GM19324 (cell line): ENCODE data around the gene HSPA9.

Experiments
- ATAC-seq: cut with Tn5 transposase; IDR thresholded peaks from one replicate; pipeline ENCODE4 v1.9.1; 2021; ENCODE audit warnings: mild to moderate bottlenecking, moderate library complexity; ENCODE audit not compliant: unreplicated experiment, low FRiP score

The HSPA9 gene

DNA sequence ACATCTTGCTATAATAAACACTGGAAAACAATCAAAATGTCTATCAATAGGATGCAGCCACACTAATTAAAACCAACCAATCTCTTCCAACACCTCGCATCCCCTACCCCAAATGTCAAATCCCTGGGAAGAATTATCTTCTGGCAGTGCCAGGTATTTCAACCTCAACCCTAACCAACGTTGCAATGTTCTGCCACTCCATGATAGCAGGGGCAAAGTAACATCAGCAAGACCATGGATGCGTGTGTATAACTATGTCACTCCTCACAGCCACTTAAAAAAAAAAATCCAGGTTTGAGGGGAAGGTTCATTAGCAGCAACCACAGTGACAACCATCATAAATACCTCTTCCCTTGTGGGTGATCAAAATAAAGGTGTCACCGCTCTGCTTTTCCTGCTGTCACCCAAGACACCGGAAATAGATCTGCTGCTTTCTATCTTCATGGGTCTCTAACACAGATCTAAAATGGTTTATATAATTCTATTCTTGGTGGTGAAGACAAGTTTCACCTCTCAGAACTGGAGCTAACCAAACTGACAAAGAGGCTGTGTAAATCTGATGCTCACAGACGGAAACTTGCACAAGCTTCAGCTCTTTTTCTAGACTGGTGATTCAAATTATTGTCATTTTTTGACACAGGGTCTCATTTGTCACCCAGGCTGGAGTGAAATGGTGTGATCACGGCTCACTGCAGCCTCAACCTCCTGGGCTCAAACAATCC, 9.9 kb downstream of the HSPA9 start:
- no peak for ATAC-seq

DNA sequence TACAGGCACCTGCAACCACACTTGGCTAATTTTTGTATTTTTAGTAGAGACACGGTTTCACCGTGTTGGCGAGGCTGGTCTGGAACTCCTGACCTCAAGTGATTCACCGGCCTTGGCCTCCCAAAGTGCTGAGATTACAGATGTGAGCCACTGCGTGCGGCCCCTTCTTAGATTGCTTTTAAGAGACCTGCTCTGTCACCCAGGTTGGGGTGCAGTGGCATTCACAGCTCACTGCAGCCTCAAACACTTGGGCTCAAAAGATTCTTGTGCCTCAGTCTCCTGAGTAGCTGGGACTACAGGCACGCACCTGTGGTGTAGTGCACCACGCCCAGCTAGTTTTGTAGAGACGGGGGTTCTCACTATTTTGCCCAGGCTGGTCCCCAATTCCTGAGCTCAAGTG, 11.0 kb downstream of the HSPA9 start:
- no peak for ATAC-seq

GRCh38 chr5:138563340-138564118, 11.7 kb downstream of the HSPA9 start:
- ATAC-seq: no peak

- no peak for ATAC-seq
Observed at GRCh38 chr5:138560971-138561370, 14.2 kb downstream of the HSPA9 start.

DNA sequence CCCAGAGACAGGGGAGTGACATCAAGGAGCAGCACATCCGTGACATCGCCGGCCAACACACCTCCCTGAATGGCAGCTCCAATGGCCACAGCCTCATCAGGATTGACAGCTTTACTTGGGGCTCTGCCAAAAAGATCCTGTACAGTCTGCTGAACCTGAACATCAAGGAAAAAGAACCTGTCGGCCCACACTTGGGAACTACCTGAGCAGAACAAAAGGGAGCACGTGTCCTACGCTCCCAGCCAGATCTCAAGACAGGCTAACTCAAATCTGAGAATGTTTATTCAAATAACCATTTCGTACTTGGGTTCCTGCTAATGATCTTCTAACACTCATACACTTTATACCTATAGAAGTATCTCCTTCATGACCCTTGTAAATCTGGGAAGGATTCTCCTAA, 15.3 kb downstream of the HSPA9 start:
- ATAC-seq: no peak

DNA sequence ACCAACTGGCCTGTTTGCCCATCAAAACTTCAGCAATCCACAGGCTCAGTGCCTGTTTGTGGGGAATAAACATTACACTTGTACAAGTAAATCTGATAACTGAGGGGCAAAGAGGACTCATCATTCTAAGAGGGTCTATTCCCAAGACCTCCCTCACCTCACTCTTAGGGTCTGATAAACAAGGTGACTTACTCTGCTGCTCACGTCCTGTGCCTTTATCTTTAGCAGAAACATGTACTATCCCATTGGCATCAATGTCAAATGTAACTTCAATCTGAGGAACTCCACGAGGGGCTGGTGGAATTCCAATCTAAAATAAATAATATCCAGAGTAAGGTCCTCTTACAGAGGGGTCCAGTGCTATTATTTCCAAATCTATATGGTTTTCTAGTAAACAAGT, 17.5 kb downstream of the HSPA9 start:
- no peak for ATAC-seq

- ATAC-seq: no peak
Observed at GRCh38 chr5:138554143-138554542, 21.1 kb downstream of the HSPA9 start.

- no peak for ATAC-seq
Observed at GRCh38 chr5:138553437-138554095, 21.6 kb downstream of the HSPA9 start.

GRCh38 chr5:138552657-138553056, 22.5 kb downstream of the HSPA9 start:
- no peak for ATAC-seq

- no peak for ATAC-seq
Observed at GRCh38 chr5:138549414-138549813, 25.8 kb downstream of the HSPA9 start.

DNA sequence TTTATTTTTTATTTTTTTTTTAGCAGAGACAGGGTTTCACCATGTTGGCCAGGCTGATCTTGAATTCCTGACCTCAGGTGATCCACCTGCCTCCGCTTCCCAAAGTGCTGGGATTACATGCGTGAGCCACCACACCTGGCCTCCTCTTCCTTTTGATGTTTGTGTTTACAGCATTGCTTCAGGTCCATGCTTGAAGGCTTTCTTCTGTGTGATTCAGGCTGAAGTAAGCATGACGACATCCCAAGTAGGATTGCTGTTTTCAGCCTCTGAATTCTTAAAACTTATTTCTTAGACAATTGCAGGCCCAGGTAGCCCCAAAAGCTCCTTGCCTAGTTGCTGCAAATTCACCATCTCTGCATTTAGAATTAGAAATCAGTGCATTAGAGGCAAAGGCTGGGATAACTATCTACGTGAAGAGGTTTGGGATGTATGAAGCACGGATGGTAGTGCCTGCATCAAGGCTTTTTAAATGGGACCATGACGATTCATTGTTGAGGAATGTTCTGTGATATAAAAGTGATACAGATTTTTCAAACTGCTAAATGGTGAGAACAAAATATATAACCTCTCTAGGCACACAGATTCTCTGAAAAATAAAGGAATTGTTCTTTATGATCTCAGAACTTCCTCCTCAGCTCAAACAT, 29.2 kb downstream of the HSPA9 start:
- no peak for ATAC-seq

- no peak for ATAC-seq
Observed at GRCh38 chr5:138544181-138545134, 30.7 kb downstream of the HSPA9 start.

- ATAC-seq: peak; percentile 39
Observed at GRCh38 chr5:138543730-138544104, 31.5 kb downstream of the HSPA9 start.

GRCh38 chr5:138542956-138543729, 32.1 kb downstream of the HSPA9 start, which contains the start of gene ETF1:
Gene ETF1, minus strand, starts transcription at chr5:138543236. Its CDS starts 318 bp downstream, at chr5:138542918.
- peak; percentile 95 for ATAC-seq

DNA sequence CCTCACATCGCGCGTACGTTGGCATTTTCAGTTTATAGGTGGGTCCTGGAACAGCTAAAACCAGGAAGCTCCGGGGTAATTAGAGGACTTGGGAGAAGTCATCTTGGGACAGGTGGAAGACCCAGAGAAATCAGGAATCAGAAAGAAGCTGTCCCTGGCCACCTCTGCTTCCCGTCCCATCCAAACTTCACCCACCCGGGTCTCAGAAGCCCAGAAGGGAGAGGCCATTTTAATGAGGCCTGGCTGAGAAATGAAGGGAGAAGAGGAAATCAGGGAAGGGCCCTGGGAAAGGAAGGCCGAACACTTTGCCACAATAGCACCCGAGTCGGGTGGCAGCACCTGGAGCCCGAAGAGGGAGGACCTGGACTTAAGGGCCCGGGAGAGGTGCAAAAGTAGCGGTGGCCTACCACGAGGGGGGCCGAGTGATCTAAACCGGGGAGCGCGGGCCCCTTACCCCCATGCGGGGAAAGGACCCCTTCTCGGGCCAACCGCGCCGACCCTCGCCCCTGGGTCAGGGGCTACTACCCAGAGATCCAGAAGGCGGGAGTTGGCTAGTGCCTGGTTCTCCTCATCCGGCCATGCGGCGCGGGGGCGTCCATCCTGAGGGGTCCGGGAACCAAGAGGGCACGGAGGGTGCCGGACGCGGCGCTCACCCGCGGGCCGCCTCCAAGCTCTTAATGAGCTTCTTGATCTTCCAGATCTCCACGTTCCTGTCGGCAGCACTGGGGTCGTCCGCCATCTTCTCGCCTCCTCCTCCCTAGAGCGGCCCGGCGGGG, 32.8 kb downstream of the HSPA9 start:
- no peak for ATAC-seq

GRCh38 chr5:138541511-138542179, 33.6 kb downstream of the HSPA9 start:
- no peak for ATAC-seq

GRCh38 chr5:138539791-138540190, 35.4 kb downstream of the HSPA9 start:
- ATAC-seq: no peak
